Ramos (cell line): ENCODE data around the gene S100A8.
"Not testable (repeated sequence)": the region's sequence is repeated elsewhere in the genome, so short reads cannot be mapped to it uniquely, and the experiment has no call there.

Experiments used
- in situ Hi-C: fragments of 300-500 bp; cut with MboI; formaldehyde crosslinking; loops from one replicate; pipeline ENCODE4 v1.14.3; 2022; ENCODE audit warnings: low sequenced_read_pairs; ENCODE audit not compliant: unreplicated experiment

Gene S100A8

DNA sequence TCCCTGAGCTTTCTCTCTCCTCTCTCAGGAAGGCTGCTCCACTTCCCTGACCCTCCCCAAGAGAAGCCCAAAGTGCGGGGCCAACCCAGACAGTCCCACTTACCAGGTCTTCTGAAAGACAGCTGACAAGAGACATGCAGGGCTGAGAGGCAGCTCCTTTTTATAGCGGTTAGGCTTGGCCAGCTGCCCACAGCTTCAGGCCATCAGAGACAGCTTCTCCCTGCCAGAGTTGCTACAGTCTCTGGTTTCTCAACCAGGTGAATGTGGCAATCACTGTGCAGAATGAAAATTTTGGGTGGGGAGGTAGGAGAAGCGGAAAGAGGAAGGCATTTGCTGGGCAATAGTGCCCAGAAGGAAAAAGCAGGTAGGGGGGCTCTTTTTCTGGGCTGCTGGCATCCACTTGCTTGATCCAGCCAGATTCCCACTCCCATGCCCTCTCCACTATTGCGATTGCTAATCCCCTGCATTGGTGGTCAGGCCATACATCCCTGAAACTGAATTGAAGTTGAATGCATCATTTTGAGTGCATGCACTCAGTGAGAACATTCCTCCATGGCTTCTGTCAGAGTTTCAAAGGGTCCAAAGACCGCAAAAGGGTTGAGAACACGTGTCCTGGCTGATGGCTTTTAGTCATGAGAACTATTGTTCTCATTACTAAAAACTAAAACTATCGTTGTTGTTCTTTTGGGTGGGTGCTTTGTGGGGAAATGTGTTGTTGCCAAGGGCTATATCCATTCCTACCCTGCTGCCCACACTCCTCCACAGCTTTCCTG, at the start of gene S100A8:
Gene S100A8, minus strand, starts transcription at position 136 of the 773 bp plus-strand sequence. CDS start 538 bp downstream, outside the sequence.
- in situ Hi-C loops = no loop called here

GRCh38 chr1:153439273-153439672, 48.4 kb upstream of the S100A8 start:
- in situ Hi-C loops = no loop called here

DNA sequence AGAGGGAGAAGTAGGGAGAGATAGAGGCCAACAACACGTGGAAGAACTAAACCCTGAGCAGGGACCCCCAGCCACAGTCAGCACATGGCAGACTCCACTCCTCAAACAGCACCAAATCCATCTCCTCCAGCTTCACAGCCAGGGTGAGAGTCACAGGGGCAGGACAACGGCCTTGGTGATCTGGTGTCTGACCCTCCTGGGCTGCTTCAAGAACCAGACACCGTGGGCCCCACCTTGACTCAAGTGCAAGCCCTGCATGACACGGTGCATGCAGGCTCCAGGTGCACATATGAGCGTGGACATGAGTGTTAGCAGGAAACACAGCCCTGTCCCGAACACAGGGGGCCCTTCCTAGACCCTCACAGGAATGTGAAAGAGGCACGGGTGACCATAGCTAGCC, 47.7 kb upstream of the S100A8 start:
- in situ Hi-C loops = no loop called here

DNA sequence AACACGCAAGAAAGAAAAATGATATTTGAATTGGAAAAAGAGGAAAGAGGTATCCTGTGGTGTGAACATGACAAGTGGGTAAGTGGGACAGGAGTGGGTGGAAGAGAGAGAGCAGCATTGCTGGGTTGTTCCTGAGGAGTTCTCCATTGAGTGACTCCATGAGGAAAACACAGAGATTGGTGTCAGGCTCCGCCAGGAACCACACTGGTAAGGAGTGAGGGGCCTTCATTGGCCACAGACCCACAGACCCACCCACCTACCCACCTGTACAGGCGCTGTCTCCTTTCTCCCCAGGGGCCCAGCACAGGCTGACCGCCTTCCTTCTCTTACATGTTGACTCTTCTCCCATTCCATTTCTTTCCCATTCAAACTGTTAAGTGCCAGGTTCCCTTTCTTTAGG, 46.4 kb upstream of the S100A8 start:
- in situ Hi-C loops = no loop called here

DNA sequence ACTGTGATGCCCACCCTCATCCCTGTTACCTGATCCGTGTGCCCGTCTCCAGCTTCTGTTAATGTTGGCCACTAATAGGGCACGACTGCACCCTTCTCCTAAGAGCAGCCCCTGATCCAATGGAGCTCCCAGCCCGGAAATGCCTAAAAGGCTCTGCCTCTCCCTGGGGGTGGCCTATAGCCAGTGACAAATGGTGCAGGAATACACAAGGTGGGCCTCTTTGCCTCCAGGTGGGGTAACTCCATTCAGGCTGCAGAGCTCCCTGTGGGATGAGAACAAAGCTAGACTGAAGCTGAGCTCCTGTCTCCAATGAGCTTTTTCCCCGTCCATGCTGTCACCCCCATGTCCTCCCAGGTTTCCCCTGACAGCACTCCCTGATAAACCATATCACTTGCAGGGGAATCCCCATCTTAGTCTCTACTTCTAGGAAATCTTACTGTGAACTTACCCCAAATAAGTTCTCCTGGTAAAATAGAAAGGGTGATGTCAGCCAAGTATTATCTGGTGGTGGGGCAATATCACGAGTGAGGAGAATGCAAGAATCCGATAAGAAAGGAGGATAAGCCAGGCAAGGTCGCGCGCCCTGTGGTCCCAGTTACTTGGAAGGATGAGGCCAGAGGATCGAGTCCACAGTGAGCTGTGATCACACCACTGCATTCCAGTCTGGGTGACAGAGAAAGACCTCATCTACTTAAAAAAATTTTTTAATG, 44.0 kb upstream of the S100A8 start:
- in situ Hi-C loops = no loop called here

DNA sequence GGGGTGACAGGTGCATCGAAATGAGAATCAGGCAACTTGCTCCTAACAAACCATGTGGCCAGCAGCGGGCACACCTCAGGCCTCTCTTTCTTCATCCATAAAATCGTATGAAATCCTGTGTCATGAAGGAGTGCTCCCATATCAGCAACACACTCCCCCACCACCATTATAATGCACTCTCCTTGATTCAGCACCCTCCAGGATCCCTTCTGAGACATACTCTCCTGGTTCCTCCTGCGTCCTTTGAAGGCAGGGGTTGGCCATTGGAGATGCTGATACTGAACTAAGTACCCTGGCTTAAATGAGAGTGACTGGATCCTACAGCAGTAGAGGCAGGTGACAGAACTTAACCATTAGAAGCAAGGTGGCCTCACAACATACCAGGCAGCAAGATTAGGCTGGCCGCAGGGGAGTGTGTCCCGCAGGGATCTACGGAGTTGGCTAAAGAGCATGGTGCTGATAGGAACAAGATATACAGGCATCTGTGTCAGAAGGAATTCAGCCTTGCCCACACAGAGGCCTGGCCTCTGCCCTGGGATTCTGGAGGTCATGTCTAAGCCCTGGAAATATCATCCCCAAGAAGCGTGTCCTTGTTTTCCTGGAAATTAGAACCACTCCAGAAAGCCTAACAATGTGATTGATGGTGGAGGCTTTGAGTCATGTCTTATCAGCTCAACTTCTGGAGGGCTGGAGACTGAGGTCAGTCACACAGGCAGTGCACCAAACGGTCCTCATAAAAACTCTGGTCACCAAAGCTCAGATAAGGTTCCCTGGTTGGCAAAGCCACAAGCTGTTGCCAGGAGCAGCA, 42.2 kb upstream of the S100A8 start:
- in situ Hi-C loops = no loop called here

GRCh38 chr1:153431928-153432327, 41.1 kb upstream of the S100A8 start:
- in situ Hi-C loops = no loop called here

- in situ Hi-C loops = no loop called here
Measured at GRCh38 chr1:153431427-153431826, 40.6 kb upstream of the S100A8 start.

- in situ Hi-C loops = no loop called here
Measured at GRCh38 chr1:153431002-153431401, 40.1 kb upstream of the S100A8 start.

DNA sequence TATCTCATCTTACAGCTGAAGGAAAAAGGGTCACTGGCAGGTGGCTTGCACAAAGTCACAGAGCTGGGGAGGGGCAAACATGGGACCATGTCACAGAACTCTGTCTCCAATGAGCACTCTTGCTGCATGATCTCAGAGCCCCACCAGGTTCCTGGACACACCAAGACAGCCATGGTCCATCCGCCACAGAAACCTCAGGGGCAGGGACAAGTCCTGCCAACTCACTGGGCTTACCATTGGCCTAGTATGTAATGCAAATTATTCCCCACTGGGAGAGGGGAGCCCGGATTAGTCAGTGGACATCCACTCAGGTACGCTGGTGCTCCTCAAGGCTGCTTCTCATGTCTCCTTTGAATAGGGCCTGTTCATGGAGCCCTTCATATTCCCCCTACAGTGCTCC, 39.7 kb upstream of the S100A8 start:
- in situ Hi-C loops = no loop called here

DNA sequence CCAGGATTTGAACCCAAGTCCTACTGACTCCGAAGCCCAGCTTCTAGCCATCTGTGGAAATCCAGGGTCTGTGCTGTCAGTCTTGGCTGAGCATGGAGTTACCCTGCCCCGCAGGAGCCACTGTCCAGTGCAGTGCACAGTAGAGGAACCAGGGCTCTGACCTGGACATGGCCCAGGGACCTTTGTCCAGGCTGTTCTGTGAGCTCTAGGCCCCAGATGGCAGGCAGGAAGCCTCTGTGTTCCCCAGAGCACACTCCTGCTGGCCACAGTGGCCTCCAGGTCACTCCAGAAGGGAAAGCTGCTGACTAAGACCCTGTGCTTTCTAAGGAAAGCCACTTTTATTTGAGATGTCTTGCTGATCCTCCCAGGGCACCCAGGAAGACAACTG, 39.3 kb upstream of the S100A8 start:
- in situ Hi-C loops = no loop called here

GRCh38 chr1:153429266-153430165, 38.6 kb upstream of the S100A8 start:
- in situ Hi-C loops = no loop called here

GRCh38 chr1:153428791-153429190, 37.9 kb upstream of the S100A8 start:
- in situ Hi-C loops = no loop called here

DNA sequence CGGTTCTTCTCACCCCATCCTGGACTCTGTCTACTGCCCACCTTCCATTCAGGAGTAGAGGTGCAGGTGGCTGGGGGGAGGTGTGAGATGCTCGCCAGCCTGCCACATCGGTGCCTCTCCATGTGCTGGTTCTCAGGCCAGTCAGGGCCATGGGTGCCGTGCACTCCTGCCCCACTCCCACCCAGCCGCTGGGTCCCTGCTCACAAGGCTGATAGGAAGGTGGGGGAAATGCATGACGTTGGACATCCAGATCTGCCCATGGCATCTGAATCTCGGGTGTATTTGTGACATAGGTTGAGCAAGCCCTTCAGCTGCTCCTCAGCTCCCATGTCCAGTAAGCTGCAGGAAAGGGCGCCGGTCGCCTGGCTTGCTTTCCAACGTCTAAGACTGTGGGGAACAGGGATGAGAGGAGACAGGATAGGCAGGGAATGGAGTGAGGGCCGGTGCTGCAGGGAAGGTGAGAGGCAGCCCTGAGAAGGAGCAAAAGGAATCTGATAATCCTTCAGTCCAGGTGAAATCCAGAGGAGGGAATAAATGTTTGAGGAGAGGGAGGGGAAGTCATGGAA, 37.3 kb upstream of the S100A8 start:
- in situ Hi-C loops = no loop called here

DNA sequence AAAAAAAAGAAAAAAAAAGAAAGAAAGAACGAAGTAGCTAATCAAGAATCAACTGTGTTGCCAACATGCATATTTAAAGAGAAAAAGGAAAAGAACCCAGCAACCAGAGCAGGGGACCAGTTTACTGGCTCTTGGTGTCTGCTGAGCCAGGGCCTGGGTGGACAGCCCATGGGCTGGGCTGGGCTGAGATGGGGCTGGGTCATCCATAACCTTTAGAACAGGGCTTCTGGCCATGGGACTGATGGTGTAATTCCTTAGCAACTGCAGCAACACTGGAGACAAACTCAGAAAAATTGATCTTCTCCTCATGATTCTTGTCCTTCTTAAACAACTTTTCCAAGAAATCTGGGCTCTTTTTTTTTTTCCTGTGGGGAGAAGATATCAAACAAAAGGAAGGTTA, 35.9 kb upstream of the S100A8 start:
- in situ Hi-C loops = no loop called here

GRCh38 chr1:153422450-153423068, 31.7 kb upstream of the S100A8 start:
- in situ Hi-C loops = no loop called here

- in situ Hi-C loops = no loop called here
Measured at GRCh38 chr1:153420306-153420705, 29.4 kb upstream of the S100A8 start.

DNA sequence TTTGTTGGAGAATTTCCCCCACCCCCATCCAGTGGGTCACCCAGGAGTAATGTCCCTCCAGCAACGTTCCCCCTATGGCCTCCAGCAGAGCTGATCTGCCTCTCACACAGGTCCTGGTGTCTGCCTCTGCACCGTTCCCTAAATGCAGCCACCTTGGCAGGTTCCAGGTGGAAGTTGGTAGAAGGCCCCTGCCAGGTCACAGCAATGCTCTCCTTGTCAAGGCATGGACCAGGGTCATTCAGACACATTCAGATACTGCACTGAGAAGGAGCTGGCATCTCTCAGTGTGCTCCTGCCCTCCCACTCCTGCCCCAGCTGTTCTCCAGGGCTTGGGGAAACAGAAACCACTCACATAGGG, 28.5 kb upstream of the S100A8 start:
- in situ Hi-C loops = not testable (repeated sequence)

GRCh38 chr1:153418758-153419435, 28.0 kb upstream of the S100A8 start:
- in situ Hi-C loops = not testable (repeated sequence)
